ENCODE measurements around the gene GFM1.

The GFM1 gene

DNA sequence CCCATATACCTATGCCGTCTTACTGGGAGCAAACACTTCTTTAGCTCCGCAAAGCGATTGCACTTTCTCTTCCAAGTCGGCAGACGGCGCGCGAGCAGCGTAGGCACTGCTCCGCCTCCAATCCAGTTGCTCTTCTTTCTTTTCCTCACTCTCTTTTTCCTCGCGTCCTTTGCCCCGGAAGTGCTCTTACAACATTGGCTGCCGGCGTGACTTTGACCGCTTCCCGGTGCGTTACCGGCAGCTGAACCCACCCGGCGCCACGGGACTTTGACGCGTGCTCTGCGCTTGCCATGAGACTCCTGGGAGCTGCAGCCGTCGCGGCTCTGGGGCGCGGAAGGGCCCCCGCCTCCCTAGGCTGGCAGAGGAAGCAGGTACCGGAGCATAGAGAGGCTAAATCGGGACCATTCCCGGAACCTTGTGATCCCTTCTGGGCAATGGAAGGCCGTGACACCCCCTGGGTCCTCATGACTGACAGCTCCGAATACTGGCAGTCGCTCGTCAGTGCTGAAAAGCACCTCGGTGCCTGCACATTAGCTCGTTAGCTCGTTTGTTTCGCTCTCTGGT, at the start of gene GFM1:
GFM1 (plus strand) TSS at position 183 of the 564 bp plus-strand sequence; CDS start at position 291, 108 bp downstream.
- peak; percentile 87 to 88 for DNase-seq

GRCh38 chr3:158600787-158601186, 43.5 kb upstream of the GFM1 start:
- no peak for DNase-seq

- no peak for DNase-seq
Observed at GRCh38 chr3:158602227-158602626, 42.1 kb upstream of the GFM1 start.

DNA sequence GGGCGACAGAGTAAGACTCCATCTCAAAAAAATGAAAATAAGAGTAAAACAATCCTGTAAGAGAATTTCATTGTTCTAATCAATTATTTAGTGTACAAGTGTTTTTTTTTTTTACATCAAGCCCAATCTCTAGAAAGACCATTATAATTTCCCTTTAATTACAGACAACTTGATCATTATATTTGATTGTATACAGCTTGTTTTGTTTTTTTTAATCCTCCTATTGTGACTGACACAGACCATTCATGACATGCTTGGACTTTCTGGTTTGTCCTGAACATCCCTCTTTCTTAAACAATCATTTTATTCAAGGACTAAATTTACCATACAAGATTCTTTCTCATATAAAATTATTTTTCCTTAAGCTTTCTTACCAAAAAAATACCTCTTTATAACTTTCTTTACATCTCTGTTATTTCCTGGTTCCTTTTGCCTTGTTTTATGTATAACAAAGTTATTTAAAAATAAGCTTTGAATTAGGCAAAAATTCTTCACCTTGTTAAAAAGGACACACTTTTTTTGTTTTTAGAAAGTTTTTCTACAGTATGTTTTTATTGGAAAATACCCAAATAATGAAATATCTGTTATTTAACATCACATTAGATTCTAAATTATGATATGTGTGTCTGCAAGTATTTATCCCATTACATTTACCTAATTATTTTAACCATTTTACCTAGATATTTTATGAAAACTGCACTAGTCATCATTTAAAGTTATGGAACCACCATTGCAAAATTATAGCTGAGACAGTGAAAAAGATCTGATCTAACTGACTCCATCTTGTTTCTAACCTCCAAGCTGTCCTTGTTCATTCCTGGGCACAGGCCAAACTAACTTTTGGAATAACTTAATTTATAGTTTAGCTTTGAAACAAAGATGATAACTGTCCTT, 26.1 kb upstream of the GFM1 start:
- no peak for DNase-seq

GRCh38 chr3:158625881-158626280, 18.4 kb upstream of the GFM1 start:
- DNase-seq, result no peak

DNA sequence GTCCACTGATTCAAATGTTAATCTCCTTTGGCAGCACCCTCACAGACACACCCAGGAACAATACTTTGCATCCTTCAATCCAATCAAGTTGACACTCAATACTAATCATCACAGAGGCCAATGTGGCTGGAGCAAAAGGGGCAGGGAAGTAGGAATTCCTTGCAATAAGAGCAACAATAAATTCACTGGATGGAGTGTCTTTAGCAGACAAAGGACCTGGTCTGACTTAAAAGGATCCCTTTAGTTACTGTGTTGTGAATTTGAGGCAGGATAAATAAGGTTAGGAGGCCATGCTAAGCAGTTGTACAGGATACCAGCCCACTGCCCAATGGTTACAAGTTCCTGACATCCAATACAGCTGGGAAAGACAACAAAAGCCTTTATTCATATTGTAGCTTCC, 12.3 kb upstream of the GFM1 start:
- DNase-seq, result no peak

GRCh38 chr3:158640646-158641045, 3.7 kb upstream of the GFM1 start:
- DNase-seq, result no peak

- DNase-seq, result no peak
Observed at GRCh38 chr3:158642005-158642404, 2.3 kb upstream of the GFM1 start.

GRCh38 chr3:158642474-158643210, 1.7 kb upstream of the GFM1 start:
- no peak for DNase-seq

GRCh38 chr3:158649791-158650190, 5.5 kb downstream of the GFM1 start:
- no peak for DNase-seq

DNA sequence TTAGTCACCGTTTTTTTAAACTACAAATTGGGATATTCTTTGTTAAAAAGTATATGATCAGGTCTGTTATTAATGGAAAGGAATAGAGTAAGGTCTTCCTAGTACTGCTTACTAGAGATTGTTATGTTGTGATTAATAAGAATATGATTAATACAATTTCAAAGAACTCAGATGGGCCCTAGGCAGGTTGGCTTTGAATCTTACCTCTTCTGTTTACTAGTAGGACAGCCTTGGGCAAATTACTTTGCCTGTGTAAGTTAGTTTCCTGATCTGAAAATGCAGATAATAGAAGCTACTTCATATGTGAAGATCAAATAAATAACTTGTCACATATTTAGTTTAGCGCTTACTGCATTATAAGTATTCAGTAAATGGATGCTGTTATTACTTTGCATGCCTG, 6.9 kb downstream of the GFM1 start:
- no peak for DNase-seq

DNA sequence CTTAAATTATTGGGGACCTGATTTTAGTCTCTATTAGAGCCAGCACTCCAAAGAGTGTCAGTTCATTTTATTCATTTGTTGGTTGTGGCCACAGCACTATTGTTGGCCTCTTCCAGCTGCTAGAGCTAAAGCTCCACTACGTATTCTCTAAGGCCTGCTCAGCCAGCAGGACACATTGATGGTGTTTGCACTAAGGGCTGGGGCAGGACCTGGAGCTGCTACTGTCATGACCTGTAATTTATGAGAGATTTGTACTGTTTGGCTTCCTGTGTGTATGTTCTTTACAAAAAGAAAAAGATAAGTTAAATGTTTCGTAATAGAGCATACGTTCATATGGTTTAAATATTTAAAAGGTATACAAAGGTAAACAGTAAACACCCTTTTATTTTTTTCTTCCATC, 8.1 kb downstream of the GFM1 start:
- DNase-seq, result no peak

DNA sequence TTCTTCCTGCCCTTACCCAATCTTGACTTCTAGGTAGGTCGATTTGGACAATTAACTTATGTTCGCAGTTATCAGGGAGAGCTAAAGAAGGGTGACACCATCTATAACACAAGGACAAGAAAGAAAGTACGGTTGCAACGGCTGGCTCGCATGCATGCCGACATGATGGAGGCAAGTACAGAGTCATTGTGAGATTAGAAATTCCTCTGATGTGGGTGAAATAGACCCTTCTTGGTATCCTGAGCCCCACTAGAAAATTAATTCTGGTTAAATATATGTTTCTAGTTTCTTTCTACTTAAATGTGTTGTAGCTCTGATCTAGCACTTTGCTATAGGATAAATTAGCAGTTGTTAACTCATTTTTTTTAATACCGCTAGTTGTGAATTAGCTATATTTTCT, 14.6 kb downstream of the GFM1 start:
- DNase-seq, result no peak

DNA sequence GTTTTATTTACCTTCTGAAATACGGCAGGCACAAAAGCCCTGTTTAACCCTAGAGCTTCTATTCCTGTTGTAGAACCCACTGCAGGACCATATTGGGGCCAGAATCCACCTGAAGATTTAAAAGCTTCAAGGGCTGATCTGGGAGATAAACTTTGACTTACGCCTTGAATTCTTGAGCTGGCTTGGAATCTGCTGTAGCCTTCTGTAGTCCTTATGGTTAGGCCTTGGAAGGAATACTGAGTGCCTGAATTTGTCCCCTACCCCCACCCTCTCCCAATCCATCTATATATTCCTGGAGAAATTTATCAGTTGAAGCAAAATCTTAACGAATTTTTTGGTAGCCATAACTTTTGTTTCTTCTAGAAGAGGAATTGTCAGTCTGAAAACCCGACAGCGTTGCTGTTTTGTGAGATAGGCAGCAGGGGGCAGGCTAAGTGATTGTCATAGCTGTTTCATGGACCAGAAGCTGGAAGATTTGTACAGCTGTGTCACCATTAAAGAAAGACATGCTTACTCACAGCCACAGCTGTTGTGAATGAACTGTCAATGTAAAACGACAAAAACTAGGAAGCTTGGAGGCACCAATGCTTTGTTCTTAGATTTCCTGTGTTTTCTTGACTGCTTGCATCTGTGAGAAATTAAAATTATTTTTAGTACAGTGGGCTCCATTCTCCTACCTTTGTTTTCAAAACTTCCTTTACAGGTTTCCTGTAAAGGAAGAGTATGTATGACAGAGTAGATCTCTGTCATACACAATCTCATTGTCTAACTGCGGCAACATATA, 15.3 kb downstream of the GFM1 start:
- peak; percentile 35 to 64 for DNase-seq

GRCh38 chr3:158660711-158661110, 16.4 kb downstream of the GFM1 start:
- no peak for DNase-seq

GRCh38 chr3:158663246-158663645, 18.9 kb downstream of the GFM1 start:
- no peak for DNase-seq

DNA sequence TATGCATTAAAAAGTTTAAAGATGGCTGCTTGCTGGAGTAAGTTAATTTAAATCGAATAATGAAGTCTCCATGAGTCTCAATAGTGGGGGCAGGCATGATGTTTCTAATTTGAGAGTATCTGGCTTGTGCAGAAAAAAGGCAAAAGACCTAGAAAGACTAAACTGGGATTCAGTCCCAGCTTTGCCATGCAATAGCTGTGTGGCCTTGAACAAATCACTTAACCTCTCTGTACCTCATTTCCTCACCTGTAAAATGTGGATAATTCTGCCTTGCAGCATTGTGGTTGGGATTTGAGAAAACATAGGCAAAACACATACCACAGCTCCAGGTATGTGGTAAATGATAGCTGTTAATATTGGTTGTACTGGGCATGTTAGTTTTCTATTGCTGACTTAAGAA, 19.5 kb downstream of the GFM1 start:
- no peak for DNase-seq

GRCh38 chr3:158666416-158666815, 22.1 kb downstream of the GFM1 start:
- DNase-seq, result no peak

GRCh38 chr3:158668506-158668905, 24.2 kb downstream of the GFM1 start:
- no peak for DNase-seq

DNA sequence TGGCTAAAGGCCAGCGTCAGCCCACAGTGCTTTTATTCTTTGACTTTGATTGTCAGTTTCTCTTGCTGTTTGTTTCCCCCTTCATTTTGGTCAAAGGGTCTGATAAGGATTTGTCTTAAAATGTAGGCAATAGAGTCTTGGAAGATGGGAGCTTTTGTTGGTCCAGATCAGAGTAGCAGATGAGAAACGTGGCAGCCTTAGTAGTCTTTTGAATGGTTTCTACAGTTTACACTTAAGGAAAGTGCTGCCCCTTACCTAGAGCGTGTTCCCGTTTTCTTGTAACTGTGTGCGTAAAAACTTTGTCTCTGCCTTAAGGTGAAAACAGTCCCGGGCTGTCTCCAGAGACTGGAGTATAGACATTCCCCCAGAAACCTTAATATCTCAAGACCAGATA, 27.5 kb downstream of the GFM1 start:
- DNase-seq, result no peak

- DNase-seq, result peak; percentile 71 to 72
Observed at GRCh38 chr3:158672215-158673176, 28.2 kb downstream of the GFM1 start, which contains the start of gene LXN. Gene LXN, minus strand, starts transcription at chr3:158672648. Its CDS starts 170 bp downstream, at chr3:158672478.

DNA sequence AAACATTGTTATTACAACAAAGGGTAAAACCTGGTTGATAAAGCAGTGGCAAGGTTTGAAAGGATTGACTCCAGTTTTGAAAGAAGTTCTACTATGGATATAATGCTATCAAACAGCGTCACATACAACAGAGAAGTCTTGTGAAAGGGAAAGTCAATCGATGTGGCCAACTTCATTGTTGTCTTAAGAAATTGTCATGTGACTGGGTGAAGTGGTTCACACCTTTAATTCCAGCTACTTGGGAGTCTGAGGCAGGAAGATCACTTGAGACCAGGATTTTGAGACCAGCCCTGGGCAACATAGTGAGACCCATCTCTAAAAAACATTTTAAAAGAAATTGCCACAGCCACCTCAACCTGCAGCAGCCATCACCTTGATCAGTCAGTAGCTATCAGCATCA, 34.4 kb downstream of the GFM1 start:
- DNase-seq, result no peak
